Measurements from ENCODE around the gene HRCT1. TPM values are rescaled to one million over a fixed set of nuclear protein-coding genes. Genes with fewer than 3 reads are reported as not detected.

The HRCT1 gene
- total and polyA plus RNA-seq, 10 donors: 0.52 to 2.5 (median 0.91) TPM; not detected in 4

- H3K27me3 ChIP-seq (replicated peaks in 1 of 7): peaks cover 0 to 12% (median 0%) of the 10 kb centered on the region in 7 donors
- H3K36me3 ChIP-seq: no peaks in the 10 kb centered on the region
- intact Hi-C loops (cut with DNase I; ENCODE audit: low total_unique reads): loop anchor here (10.0 kb wide), 1 partner anchor 118 kb away; no protein-coding TSS in a partner anchor
- peak; percentile 31 to 64 (median 37) for TF ChIP-seq POLR2AphosphoS5 (IDR thresholded peaks at IDR 0.05)
- TF ChIP-seq CTCF (IDR thresholded peaks at IDR 0.05 in 8 of 11, conservative IDR thresholded peaks at IDR 0.05 in 3 of 11): no peak
- H3K9me3 ChIP-seq: no peaks in the 10 kb centered on the region
- no peak overlapping the region for H3K4me3 ChIP-seq
- WGBS, 5 donors: 60 to 76% (median 71%) methylated on average over 13 to 14 of the region's 14 CpGs
- no peak for DNase-seq
- peak overlapping the region; percentile 54 to 82 (median 78) for H3K27ac ChIP-seq
- peaks cover 57 to 95% (median 86%) of the 10 kb centered on the region in 6 donors for H3K4me1 ChIP-seq
Measured at GRCh38 chr9:35906923-35907699, 1.1 kb downstream of the HRCT1 start.

- H3K36me3 ChIP-seq: no peaks in the 10 kb centered on the region
- peak overlapping the region; percentile 60 to 82 (median 78) for H3K27ac ChIP-seq
- no peaks in the 10 kb centered on the region for H3K9me3 ChIP-seq
- H3K4me1 ChIP-seq: peaks cover 57 to 100% (median 90%) of the 10 kb centered on the region in 6 donors
- no peak overlapping the region for H3K4me3 ChIP-seq
- intact Hi-C loops (cut with DNase I; ENCODE audit: low total_unique reads): loop anchor here (10.0 kb wide), 1 partner anchor 117 kb away; no protein-coding TSS in a partner anchor
- H3K27me3 ChIP-seq (replicated peaks in 1 of 7): peaks cover 0 to 5% (median 0%) of the 10 kb centered on the region in 7 donors
- 27 to 36% (median 30%) methylated on average over 13 of the region's 13 CpGs for WGBS, 5 donors
- TF ChIP-seq POLR2AphosphoS5 (IDR thresholded peaks at IDR 0.05) (peak in 2 of 3 donors; percentile 37 to 61), POLR2A (IDR thresholded peaks at IDR 0.05) (no peak), CTCF (IDR thresholded peaks at IDR 0.05 in 8 of 11, conservative IDR thresholded peaks at IDR 0.05 in 3 of 11) (no peak)
- no peak for DNase-seq
Measured at GRCh38 chr9:35907711-35908503, 1.9 kb downstream of the HRCT1 start.

GRCh38 chr9:35908504-35909125 lies 2.6 kb downstream of the HRCT1 start:
- Histone ChIP-seq H3K27me3 (replicated peaks in 1 of 7) (peaks cover 0 to 4% (median 0%) of the 10 kb centered on the region in 7 donors), H3K36me3 (no peaks in the 10 kb centered on the region), H3K27ac (peak overlapping the region; percentile 60 to 82 (median 78)), H3K4me1 (peaks cover 52 to 95% (median 86%) of the 10 kb centered on the region in 6 donors), H3K9me3 (no peaks in the 10 kb centered on the region), H3K4me3 (no peak overlapping the region)
- no peak for DNase-seq
- no peak for TF ChIP-seq POLR2A (IDR thresholded peaks at IDR 0.05)
- no peak for TF ChIP-seq CTCF (IDR thresholded peaks at IDR 0.05 in 8 of 11, conservative IDR thresholded peaks at IDR 0.05 in 3 of 11)
- no peak for TF ChIP-seq POLR2AphosphoS5 (IDR thresholded peaks at IDR 0.05)
- WGBS, 5 donors: 60 to 70% (median 65%) methylated on average over 9 of the region's 9 CpGs
- intact Hi-C loops (cut with DNase I; ENCODE audit: low total_unique reads): loop anchor here (10.0 kb wide), 1 partner anchor 116 kb away; no protein-coding TSS in a partner anchor

All from spleen (tissue), 11 donors.